HepG2 (cell line): Measurements from ENCODE around the gene PIP5K1C. TPM values are rescaled to one million over a fixed set of nuclear protein-coding genes. Genes with fewer than 3 reads are reported as not detected.

ENCODE experiments used
- ATAC-seq: fragments of 200-7000 bp; cut with Tn5 transposase; 3 replicates; pipeline ENCODE4 v1.9.1; 2020; ENCODE audit warnings: mild to moderate bottlenecking, moderate library complexity
- BruUV-seq: library from RNA; stranded (reverse); fragments of 400-500 nt; replicated peaks from 2 replicates; lab custom pipeline; 2021; lab: Mats Ljungman, UMichigan
- CTCF ChIA-PET: fragments of 300-600 bp; formaldehyde crosslinking; extraction: SDS; loops from one replicate; lab custom pipeline; 2021; ENCODE audit warnings: low total read pairs, inconsistent platforms, low intra/inter-chr PET ratio; lab: Yijun Ruan, JAX
- POLR2A ChIA-PET: fragments of 350-600 bp; sonication (Branson Sonifier 250); formaldehyde crosslinking; loops from one replicate; lab custom pipeline; 2020; ENCODE audit warnings: antibody characterized with exemption, inconsistent platforms; lab: Yijun Ruan, JAX
- DNase-seq: peaks from one replicate; pipeline ENCODE4 v3.0.0-alpha.2; 2015; ENCODE audit warnings: low spot score
- FAIRE-seq: peaks from 3 replicates; lab custom pipeline; 2011; peaks lifted over from hg19 to GRCh38; lab: Jason Lieb, UNC
- H2AFZ ChIP-seq: one replicate; pipeline ENCODE4 v1.6.1; 2011; ENCODE audit warnings: low read length, inconsistent platforms
- H3K27ac ChIP-seq: fragments of 300-600 bp; 3 replicates; pipeline ENCODE4 v1.8.0; 2011; ENCODE audit warnings: mixed run types, mild to moderate bottlenecking, mixed read lengths, low read length, inconsistent platforms; ENCODE audit not compliant: insufficient read depth; ENCODE audit errors: extremely low read length
- H3K27me3 ChIP-seq, 2 experiments: fragments of 200-600 bp in 1 of 2; 2 replicates in 1 of 2; 3 replicates in 1 of 2; pipeline versions ENCODE4 v1.6.0 to v1.8.0; 2011; ENCODE audit warnings: low read length in 2 of 2, mild to moderate bottlenecking in 2 of 2, moderate library complexity in 2 of 2, inconsistent platforms in 1 of 2; ENCODE audit not compliant: insufficient read depth in 2 of 2, control insufficient read depth in 1 of 2
- H3K36me3 ChIP-seq, 2 experiments: fragments of 200-600 bp in 1 of 2; replicated peaks in 1 of 2; 2 replicates in 1 of 2; 3 replicates in 1 of 2; pipeline versions ENCODE4 v1.5.1 to v1.8.0; 2011; ENCODE audit warnings: low read length in 2 of 2, inconsistent platforms in 1 of 2; ENCODE audit not compliant: insufficient read depth in 2 of 2, control insufficient read depth in 1 of 2
- H3K4me1 ChIP-seq: 2 replicates; pipeline ENCODE4 v1.5.1; 2012; ENCODE audit warnings: low read length, inconsistent platforms; ENCODE audit not compliant: insufficient read depth
- H3K4me2 ChIP-seq: 2 replicates; pipeline ENCODE4 v1.6.0; 2011; ENCODE audit warnings: low read depth, low read length, inconsistent platforms
- H3K4me3 ChIP-seq, 3 experiments: fragments of 200-600 bp in 1 of 3; sonication (generic), shearing (Covaris generic) in 1 of 3; replicated peaks in 1 of 3; 2 replicates each; pipeline ENCODE4 v1.5.1; 2011 to 2016; ENCODE audit warnings: low read length in 3 of 3, inconsistent platforms in 2 of 3, low read depth in 2 of 3, mild to moderate bottlenecking in 2 of 3, control low read depth in 1 of 3, mixed read lengths in 1 of 3; ENCODE audit not compliant: insufficient read depth in 1 of 3
- H3K79me2 ChIP-seq: one replicate; pipeline ENCODE4 v1.6.1; 2011; ENCODE audit warnings: low read length, inconsistent platforms; ENCODE audit not compliant: insufficient read depth
- H3K9ac ChIP-seq: 2 replicates; pipeline ENCODE4 v1.6.0; 2011; ENCODE audit warnings: mild to moderate bottlenecking, low read depth, low read length, inconsistent platforms; ENCODE audit not compliant: insufficient read depth
- H3K9me3 ChIP-seq: 2 replicates; pipeline ENCODE4 v1.5.1; 2012; ENCODE audit warnings: mild to moderate bottlenecking, low read length
- H4K20me1 ChIP-seq: 2 replicates; pipeline ENCODE4 v1.6.0; 2011; ENCODE audit warnings: inconsistent platforms, mild to moderate bottlenecking, low read length, moderate library complexity; ENCODE audit not compliant: insufficient read depth
- CCDC6 ChIP-seq: sonication (generic); formaldehyde crosslinking; IDR thresholded peaks from 2 replicates; pipeline ENCODE4 v1.8.1; 2022; ENCODE audit warnings: mild to moderate bottlenecking, missing genetic modification reagents, moderate library complexity
- CHCHD3 ChIP-seq: sonication (generic); formaldehyde crosslinking; IDR thresholded peaks from 2 replicates; pipeline ENCODE4 v1.8.0; 2022; ENCODE audit warnings: mild to moderate bottlenecking, missing genetic modification reagents, moderate library complexity
- MYC ChIP-seq: sonication (generic); formaldehyde crosslinking; IDR thresholded peaks from 2 replicates; pipeline ENCODE4 v1.9.0; 2021; ENCODE audit warnings: missing genetic modification reagents, borderline replicate concordance
- RBM39 ChIP-seq: fragments of 200-400 bp; formaldehyde crosslinking; IDR thresholded peaks from one replicate; pipeline ENCODE4 v1.6.1; 2018; ENCODE audit warnings: antibody characterized with exemption, mild to moderate bottlenecking, low read depth, low read length; ENCODE audit not compliant: poor library complexity, severe bottlenecking
- RNF2 ChIP-seq: fragments of 450-650 bp; conservative IDR thresholded peaks from 2 replicates; pipeline ENCODE4 v1.6.1; 2016; ENCODE audit warnings: low read depth
- SMAD1 ChIP-seq: sonication (generic); formaldehyde crosslinking; IDR thresholded peaks from 2 replicates; pipeline ENCODE4 v1.4.0; 2020; ENCODE audit warnings: missing genetic modification reagents, low read depth, mild to moderate bottlenecking, borderline replicate concordance
- ZBTB7A ChIP-seq: sonication (generic); formaldehyde crosslinking; IDR thresholded peaks from 2 replicates; pipeline ENCODE4 v1.8.0; 2022; ENCODE audit warnings: mild to moderate bottlenecking, missing genetic modification reagents
- ZBTB8A ChIP-seq: sonication (generic); formaldehyde crosslinking; IDR thresholded peaks from 2 replicates; pipeline ENCODE4 v1.4.0; 2020; ENCODE audit warnings: mild to moderate bottlenecking, low read depth, missing genetic modification reagents, borderline replicate concordance
- ZFAT ChIP-seq: sonication (generic); formaldehyde crosslinking; conservative IDR thresholded peaks from 2 replicates; pipeline ENCODE4 v1.8.1; 2023; ENCODE audit warnings: missing genetic modification reagents, inconsistent platforms
- ZNF17 ChIP-seq: sonication (generic); formaldehyde crosslinking; IDR thresholded peaks from 2 replicates; pipeline ENCODE4 v1.5.0; 2020; ENCODE audit warnings: mild to moderate bottlenecking, missing genetic modification reagents
- ZNF207 ChIP-seq: fragments of 450-650 bp; IDR thresholded peaks from 2 replicates; pipeline ENCODE4 v1.6.1; 2016; ENCODE audit warnings: antibody characterized with exemption, borderline replicate concordance
- ZNF484 ChIP-seq: sonication (generic); formaldehyde crosslinking; IDR thresholded peaks from 2 replicates; pipeline ENCODE4 v1.5.1; 2020; ENCODE audit warnings: mild to moderate bottlenecking, low read depth, missing genetic modification reagents, borderline replicate concordance
- ZNF672 ChIP-seq: sonication (generic); formaldehyde crosslinking; IDR thresholded peaks from 2 replicates; pipeline ENCODE4 v1.8.1; 2022; ENCODE audit warnings: missing genetic modification reagents
- ZNF788 ChIP-seq: sonication (generic); formaldehyde crosslinking; IDR thresholded peaks from 2 replicates; pipeline ENCODE4 v1.5.0; 2020; ENCODE audit warnings: mild to moderate bottlenecking, missing genetic modification reagents, borderline replicate concordance
- ZNF839 ChIP-seq: sonication (generic); formaldehyde crosslinking; IDR thresholded peaks from 2 replicates; pipeline ENCODE4 v1.4.0; 2020; ENCODE audit warnings: missing genetic modification reagents, mild to moderate bottlenecking, borderline replicate concordance
- WGBS: methylation state at CpG from one replicate; pipeline ENCODE4 v1.1.6; 2017; ENCODE audit warnings: low lambda C conversion rate; 5-methylcytosine and 5-hydroxymethylcytosine counted together
- in situ Hi-C: cut with HindIII; loops from 2 replicates; pipeline ENCODE4 v1.10.0; 2017; ENCODE audit warnings: low pct_unique_long_range_greater_than_20kb; ENCODE audit not compliant: extremely low pct_ligation_motif_present
- intact Hi-C: fragments of 100-400 bp; cut with micrococcal nuclease; formaldehyde crosslinking; loops from one replicate; pipeline ENCODE4 v1.10.0; 2022; ENCODE audit not compliant: unreplicated experiment
- polyA plus RNA-seq, 8 experiments: library from polyadenylated mRNA; depleted of rRNA in 3 of 8; stranded (reverse) in 7 of 8; unstranded in 1 of 8; fragments of >200 nt; fragmentation: Illumina TruSeq in 4 of 8; extraction: Trizol in 4 of 8; gene quantifications; 2 replicates each; pipeline versions ENCODE4 v1.2.1 to v1.2.3, GENCODE V29; 2011 to 2016; ENCODE audit warnings: low read depth in 4 of 8, missing spikeins in 1 of 8, mixed read lengths in 1 of 8; ENCODE audit not compliant: insufficient read depth in 1 of 8
- total RNA-seq, 5 experiments: library from RNA; depleted of rRNA; stranded (reverse); fragments of >200 nt; fragmentation: Illumina TruSeq; extraction: Trizol; gene quantifications; 2 replicates each; pipeline ENCODE4 v1.2.3, GENCODE V29; 2016; ENCODE audit warnings: low read depth in 1 of 5
- TF ChIP-seq, protein P1 (sequence below): sonication (generic); formaldehyde crosslinking; IDR thresholded peaks from 2 replicates; pipeline ENCODE4 v1.8.0; 2022; ENCODE audit warnings: mild to moderate bottlenecking, missing genetic modification reagents, borderline replicate concordance
- TF ChIP-seq, protein P2 (sequence below): IDR thresholded peaks from 2 replicates; pipeline ENCODE4 v1.6.1; 2012; ENCODE audit warnings: low read depth, low read length, improper control_type of control experiment

The PIP5K1C gene
- total and polyA plus RNA-seq, 2 of the 13 experiments (the other 11 are each of a cell fraction or from before 2014, with no cell fraction given) = 3.6 to 4.3 TPM

DNA sequence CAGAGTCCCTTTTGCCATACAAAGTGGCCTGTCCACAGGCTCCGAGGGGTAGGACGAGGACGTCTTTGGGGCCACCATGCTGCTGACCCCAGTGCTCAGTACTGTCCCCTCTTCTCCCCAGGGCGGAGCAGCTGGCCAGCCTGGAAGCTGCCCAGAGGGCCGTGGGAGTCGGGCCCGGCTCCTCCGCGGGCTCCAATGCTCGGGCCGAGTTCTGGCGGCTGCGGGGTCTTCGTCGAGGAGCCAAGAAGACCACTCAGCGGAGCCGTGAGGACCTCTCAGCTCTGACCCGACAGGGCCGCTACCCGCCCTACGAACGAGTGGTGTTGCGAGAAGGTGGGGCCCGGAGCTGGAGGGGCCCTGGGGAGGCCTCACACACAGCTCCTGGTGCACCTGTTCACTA, 40.2 kb upstream of the PIP5K1C start:
- no peak for FAIRE-seq
- H3K79me2 ChIP-seq = no peaks in the 10 kb centered on the region
- H3K27ac ChIP-seq = no peak overlapping the region
- no peaks in the 10 kb centered on the region for H4K20me1 ChIP-seq
- ATAC-seq = no peak
- 94% methylated on average over 24 of the region's 24 CpGs for WGBS
- H3K4me1 ChIP-seq = no peaks in the 10 kb centered on the region
- no peak overlapping the region for H3K4me2 ChIP-seq
- H3K4me3 ChIP-seq = no peak overlapping the region
- in situ Hi-C loops (no loop called here), intact Hi-C loops (no loop called here)
- H3K9ac ChIP-seq = no peak overlapping the region
- H2AFZ ChIP-seq = no peak overlapping the region
- H3K36me3 ChIP-seq = 0 out of 5 replicates have a peak, but pooled peaks cover 0 to 3% of the 10 kb centered on the region in 2 experiments
- no peak for DNase-seq
- CTCF ChIA-PET = no interaction called here
- no peaks in the 10 kb centered on the region for H3K9me3 ChIP-seq
- TF ChIP-seq ZNF17 = no peak
- TF ChIP-seq ZNF207 = no peak
- no peak for TF ChIP-seq SMAD1 (CRISPR knock-in tag)
- TF ChIP-seq ZFAT = no peak
- no peak for TF ChIP-seq MYC
- no peak for TF ChIP-seq CHCHD3 (CRISPR knock-in tag)
- TF ChIP-seq ZBTB8A (CRISPR knock-in tag) = no peak
- no peak for TF ChIP-seq ZBTB7A
- H3K27me3 ChIP-seq = no peaks in the 10 kb centered on the region
- POLR2A ChIA-PET = no interaction called here
- no TSS peak for BruUV-seq

- Histone ChIP-seq H2AFZ (no peak overlapping the region), H3K4me2 (no peak overlapping the region), H3K27me3 (no peaks in the 10 kb centered on the region), H3K27ac (no peak overlapping the region), H3K4me3 (no peak overlapping the region), H3K79me2 (no peaks in the 10 kb centered on the region), H3K36me3 (0 out of 5 replicates have a peak, but pooled peaks cover 0 to 3% of the 10 kb centered on the region in 2 experiments), H4K20me1 (no peaks in the 10 kb centered on the region), H3K9me3 (no peaks in the 10 kb centered on the region), H3K9ac (no peak overlapping the region), H3K4me1 (no peaks in the 10 kb centered on the region)
- DNase-seq (no peak), ATAC-seq (no peak), FAIRE-seq (no peak)
- BruUV-seq = no TSS peak
- intact Hi-C loops (no loop called here), in situ Hi-C loops (no loop called here)
- POLR2A ChIA-PET = no interaction called here
- 98% methylated on average over 32 of the region's 32 CpGs for WGBS
- CTCF ChIA-PET = no interaction called here
- TF ChIP-seq ZNF484 (CRISPR knock-in tag) (no peak), RBM39 (no peak), CCDC6 (CRISPR knock-in tag) (no peak), ZNF839 (CRISPR knock-in tag) (no peak), ZNF788 (no peak), ZNF672 (CRISPR knock-in tag) (no peak), RNF2 (no peak)
- TF ChIP-seq, protein P1, sequence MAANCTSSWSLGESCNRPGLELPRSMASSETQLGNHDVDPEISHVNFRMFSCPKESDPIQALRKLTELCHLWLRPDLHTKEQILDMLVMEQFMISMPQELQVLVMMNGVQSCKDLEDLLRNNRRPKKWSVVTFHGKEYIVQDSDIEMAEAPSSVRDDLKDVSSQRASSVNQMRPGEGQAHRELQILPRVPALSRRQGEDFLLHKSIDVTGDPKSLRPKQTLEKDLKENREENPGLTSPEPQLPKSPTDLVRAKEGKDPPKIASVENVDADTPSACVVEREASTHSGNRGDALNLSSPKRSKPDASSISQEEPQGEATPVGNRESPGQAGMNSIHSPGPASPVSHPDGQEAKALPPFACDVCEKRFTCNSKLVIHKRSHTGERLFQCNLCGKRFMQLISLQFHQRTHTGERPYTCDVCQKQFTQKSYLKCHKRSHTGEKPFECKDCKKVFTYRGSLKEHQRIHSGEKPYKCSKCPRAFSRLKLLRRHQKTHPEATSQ = no peak
- TF ChIP-seq, protein P2, sequence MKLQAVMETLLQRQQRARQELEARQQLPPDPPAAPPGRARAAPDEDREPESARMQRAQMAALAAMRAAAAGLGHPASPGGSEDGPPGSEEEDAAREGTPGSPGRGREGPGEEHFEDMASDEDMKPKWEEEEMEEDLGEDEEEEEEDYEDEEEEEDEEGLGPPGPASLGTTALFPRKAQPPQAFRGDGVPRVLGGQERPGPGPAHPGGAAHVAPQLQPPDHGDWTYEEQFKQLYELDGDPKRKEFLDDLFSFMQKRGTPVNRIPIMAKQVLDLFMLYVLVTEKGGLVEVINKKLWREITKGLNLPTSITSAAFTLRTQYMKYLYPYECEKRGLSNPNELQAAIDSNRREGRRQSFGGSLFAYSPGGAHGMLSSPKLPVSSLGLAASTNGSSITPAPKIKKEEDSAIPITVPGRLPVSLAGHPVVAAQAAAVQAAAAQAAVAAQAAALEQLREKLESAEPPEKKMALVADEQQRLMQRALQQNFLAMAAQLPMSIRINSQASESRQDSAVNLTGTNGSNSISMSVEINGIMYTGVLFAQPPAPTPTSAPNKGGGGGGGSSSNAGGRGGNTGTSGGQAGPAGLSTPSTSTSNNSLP = no peak
Measured at GRCh38 chr19:3738477-3739220, 38.4 kb upstream of the PIP5K1C start.
